Measurements from ENCODE around the gene ZNF528.
A peak's percentile ranks its signal among the peaks of the same experiment; 100 is the strongest.

The ZNF528 gene

DNA sequence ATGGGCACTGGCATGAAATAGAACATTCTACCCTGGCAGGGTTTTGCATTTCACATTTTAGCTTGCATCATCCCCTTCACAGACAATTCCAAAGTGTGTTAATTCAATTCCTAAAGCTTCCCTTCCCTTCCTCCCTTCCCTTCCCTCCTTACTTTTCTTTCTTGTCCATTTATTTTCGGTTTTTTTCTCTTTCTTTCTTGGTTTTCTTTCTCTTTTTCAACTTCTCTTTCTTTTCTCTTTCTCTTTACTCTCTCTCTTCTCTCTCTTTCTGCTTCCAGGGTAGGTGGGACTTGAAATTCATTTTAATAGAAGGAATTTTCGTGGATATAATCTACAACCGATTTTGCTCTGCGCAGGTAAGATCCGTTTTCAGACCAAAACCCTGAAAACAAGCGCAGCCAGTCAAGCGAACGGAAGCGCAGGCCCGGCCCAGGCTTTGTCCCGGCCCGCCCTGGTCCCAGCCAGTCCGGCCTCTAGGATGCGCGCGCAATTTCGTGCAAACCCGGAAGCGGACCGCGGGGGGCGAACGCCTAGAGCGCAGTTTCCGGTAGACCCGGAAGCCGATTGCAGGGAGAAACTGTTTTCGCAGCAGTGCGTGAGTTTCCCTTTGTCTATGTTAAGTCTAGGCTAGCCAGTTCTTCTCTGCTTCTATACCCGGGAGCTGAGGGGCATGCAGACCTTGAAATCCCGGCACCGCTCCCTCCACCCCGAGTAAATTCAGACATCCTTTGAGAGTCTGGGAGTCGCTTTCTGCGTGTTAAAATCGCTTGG is at the start of gene ZNF528:
ZNF528 (plus strand) TSS at position 540 of the 771 bp plus-strand sequence. CDS start 4,165 bp downstream, outside the sequence.
- Histone ChIP-seq H3K36me3 (no peaks in the 10 kb centered on the region), H3K27me3 (no peaks in the 10 kb centered on the region), H3K9me3 (peaks cover 16% of the 10 kb centered on the region), H3K27ac (peak within 1 kb of the TSS; percentile 56), H3K4me3 (ENCODE audit: low read depth in 1 of 2, low read length in 1 of 2) (peak within 1 kb of the TSS; percentile 64 to 76), H3K4me1 (ENCODE audit: control insufficient read depth in 1 of 2, insufficient read depth in 1 of 2, low read depth in 1 of 2, low read length in 1 of 2) (peaks cover 9 to 12% of the 10 kb centered on the region in 2 experiments)
- TF ChIP-seq, protein P1, sequence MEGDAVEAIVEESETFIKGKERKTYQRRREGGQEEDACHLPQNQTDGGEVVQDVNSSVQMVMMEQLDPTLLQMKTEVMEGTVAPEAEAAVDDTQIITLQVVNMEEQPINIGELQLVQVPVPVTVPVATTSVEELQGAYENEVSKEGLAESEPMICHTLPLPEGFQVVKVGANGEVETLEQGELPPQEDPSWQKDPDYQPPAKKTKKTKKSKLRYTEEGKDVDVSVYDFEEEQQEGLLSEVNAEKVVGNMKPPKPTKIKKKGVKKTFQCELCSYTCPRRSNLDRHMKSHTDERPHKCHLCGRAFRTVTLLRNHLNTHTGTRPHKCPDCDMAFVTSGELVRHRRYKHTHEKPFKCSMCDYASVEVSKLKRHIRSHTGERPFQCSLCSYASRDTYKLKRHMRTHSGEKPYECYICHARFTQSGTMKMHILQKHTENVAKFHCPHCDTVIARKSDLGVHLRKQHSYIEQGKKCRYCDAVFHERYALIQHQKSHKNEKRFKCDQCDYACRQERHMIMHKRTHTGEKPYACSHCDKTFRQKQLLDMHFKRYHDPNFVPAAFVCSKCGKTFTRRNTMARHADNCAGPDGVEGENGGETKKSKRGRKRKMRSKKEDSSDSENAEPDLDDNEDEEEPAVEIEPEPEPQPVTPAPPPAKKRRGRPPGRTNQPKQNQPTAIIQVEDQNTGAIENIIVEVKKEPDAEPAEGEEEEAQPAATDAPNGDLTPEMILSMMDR (IDR thresholded peaks at IDR 0.05): no peak

DNA sequence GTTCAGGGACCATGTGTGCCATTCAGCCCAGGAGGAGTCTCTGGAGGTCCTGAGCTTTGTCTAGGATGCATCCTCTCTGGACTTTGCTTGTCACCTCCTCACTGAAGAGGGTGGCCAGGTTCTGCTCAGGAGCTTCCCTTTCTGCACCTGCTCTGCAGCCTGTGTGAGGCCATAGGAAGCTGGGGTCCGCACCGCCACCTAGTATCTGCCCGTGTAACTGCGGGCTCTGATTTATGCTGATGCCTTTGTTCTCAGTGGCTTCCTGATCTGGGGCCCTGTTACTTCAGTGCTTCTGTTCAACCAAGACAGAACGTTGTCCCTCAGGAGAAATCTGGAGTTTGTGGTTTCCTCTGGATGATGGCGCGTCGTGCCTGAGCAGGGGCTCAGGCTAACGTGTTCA is 46.1 kb upstream of the ZNF528 start:
- Histone ChIP-seq H3K27me3 (no peaks in the 10 kb centered on the region), H3K4me1 (ENCODE audit: control insufficient read depth in 1 of 2, insufficient read depth in 1 of 2, low read depth in 1 of 2, low read length in 1 of 2) (no peaks in the 10 kb centered on the region), H3K4me3 (ENCODE audit: low read depth in 1 of 2, low read length in 1 of 2) (no peak overlapping the region), H3K9me3 (no peaks in the 10 kb centered on the region), H3K36me3 (no peaks in the 10 kb centered on the region), H3K27ac (no peak overlapping the region)
- TF ChIP-seq, protein P1 (IDR thresholded peaks at IDR 0.05): no peak

DNA sequence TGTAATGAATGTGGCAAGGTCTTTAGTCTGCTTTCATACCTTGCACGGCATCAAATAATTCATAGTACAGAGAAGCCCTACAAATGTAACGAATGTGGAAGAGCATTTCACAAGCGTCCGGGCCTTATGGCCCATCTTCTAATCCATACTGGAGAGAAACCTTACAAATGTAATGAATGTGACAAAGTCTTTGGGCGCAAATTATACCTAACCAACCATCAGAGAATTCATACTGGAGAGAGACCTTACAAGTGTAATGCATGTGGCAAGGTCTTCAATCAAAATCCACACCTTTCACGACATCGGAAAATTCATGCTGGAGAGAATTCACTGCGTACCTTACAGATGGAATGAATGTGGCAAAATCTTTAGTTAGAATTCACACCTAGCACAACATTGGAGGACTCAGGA is 31.2 kb upstream of the ZNF528 start:
- TF ChIP-seq, protein P1 (IDR thresholded peaks at IDR 0.05): no peak
- H3K27ac ChIP-seq: no peak overlapping the region
- H3K9me3 ChIP-seq: peaks cover 34% of the 10 kb centered on the region
- H3K4me1 ChIP-seq (ENCODE audit: control insufficient read depth in 1 of 2, insufficient read depth in 1 of 2, low read depth in 1 of 2, low read length in 1 of 2): peaks cover 4 to 11% of the 10 kb centered on the region in 2 experiments
- no peaks in the 10 kb centered on the region for H3K27me3 ChIP-seq
- no peaks in the 10 kb centered on the region for H3K36me3 ChIP-seq
- no peak overlapping the region for H3K4me3 ChIP-seq (ENCODE audit: low read depth in 1 of 2, low read length in 1 of 2)

GRCh38 chr19:52369559-52370340 is 27.9 kb upstream of the ZNF528 start, which contains the start of gene ZNF880:
Gene ZNF880, plus strand, starts transcription at chr19:52369923. Its CDS starts 43 bp downstream, at chr19:52369966.
- Histone ChIP-seq H3K4me3 (ENCODE audit: low read depth in 1 of 2, low read length in 1 of 2) (peak within 1 kb of the TSS; percentile 66 to 81), H3K36me3 (no peaks in the 10 kb centered on the region), H3K9me3 (peaks cover 31% of the 10 kb centered on the region), H3K27me3 (no peaks in the 10 kb centered on the region), H3K27ac (peak within 1 kb of the TSS; percentile 19), H3K4me1 (ENCODE audit: control insufficient read depth in 1 of 2, insufficient read depth in 1 of 2, low read depth in 1 of 2, low read length in 1 of 2) (peaks cover 4 to 11% of the 10 kb centered on the region in 2 experiments)
- TF ChIP-seq, protein P1 (IDR thresholded peaks at IDR 0.05): no peak

GRCh38 chr19:52370341-52370710 is 27.3 kb upstream of the ZNF528 start:
- Histone ChIP-seq H3K9me3 (peaks cover 28% of the 10 kb centered on the region), H3K4me1 (ENCODE audit: control insufficient read depth in 1 of 2, insufficient read depth in 1 of 2, low read depth in 1 of 2, low read length in 1 of 2) (peaks cover 4 to 11% of the 10 kb centered on the region in 2 experiments), H3K4me3 (ENCODE audit: low read depth in 1 of 2, low read length in 1 of 2) (peak overlapping the region; percentile 66 to 81), H3K27me3 (no peaks in the 10 kb centered on the region), H3K27ac (no peak overlapping the region), H3K36me3 (no peaks in the 10 kb centered on the region)
- TF ChIP-seq, protein P1 (IDR thresholded peaks at IDR 0.05): no peak
